Measurements from ENCODE around the gene PPP2R5B.
"Not testable (repeated sequence)": the region's sequence is repeated elsewhere in the genome, so short reads cannot be mapped to it uniquely, and the experiment has no call there.

The PPP2R5B gene

DNA sequence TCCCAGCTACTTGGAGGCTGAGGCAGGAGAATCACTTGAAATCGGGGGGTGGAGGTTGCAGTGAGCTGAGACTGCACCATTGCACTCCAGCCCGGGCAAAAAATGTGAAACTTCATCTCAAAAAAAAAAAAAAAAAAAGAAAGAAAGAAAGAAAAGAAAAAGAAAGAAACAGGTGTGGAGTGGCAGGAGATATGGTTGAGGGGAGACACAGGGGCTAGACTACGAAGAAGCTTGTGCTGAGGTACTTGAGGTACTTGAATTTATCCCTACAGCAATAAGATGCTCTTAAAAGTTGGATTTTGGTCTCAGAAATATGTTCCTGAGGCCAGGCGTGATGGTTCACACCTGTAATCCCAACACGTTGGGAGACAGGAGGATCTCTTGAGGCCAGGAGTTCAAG is 49.6 kb downstream of the PPP2R5B start:
- no peak for DNase-seq (ENCODE audit: low read depth in 1 of 2, low spot score in 1 of 2)

DNA sequence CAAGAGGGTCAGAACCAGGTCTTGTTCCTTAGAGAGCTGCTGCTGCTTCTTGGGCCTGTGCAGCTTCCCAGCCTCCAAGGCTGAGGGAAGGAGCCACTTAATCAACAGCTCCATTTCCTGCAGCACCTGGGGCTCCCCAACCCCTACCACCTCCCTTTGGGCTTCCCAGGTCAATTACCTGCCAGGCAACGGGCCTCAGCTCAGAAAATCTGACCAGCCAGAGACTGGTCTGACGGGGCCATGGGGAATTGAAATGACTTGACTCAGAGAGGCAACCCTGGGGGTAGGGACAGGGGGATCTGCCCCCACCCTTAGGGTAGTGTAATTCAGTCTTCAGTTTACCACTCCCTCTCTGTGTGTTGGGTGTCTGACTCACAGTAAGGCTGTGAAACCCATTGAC is 52.2 kb downstream of the PPP2R5B start:
- no peak for DNase-seq (ENCODE audit: low read depth in 1 of 2, low spot score in 1 of 2)

- not testable (repeated sequence) for DNase-seq (ENCODE audit: low read depth in 1 of 2, low spot score in 1 of 2)
Observed at GRCh38 chr11:64983339-64983738, 58.9 kb downstream of the PPP2R5B start.

Data from stimulated activated CD4-positive, alpha-beta T cell treated with anti-CD3 and anti-CD28 coated beads, Interleukin-15, amount 100 ng/mL, for 1 hour (primary cell).